Trophoblast cell (in vitro differentiated cells and primary cell): ENCODE measurements around the gene USP4.

Experiments used
- DNase-seq, 2 donors: peaks; one replicate each; pipeline ENCODE4 v3.0.0-alpha.2; 2016
- H2AFZ ChIP-seq: 2 replicates; pipeline ENCODE4 v1.6.1; 2013; ENCODE audit warnings: low read length, moderate library complexity, mild to moderate bottlenecking; ENCODE audit not compliant: insufficient read depth, poor library complexity
- H2AK5ac ChIP-seq: 2 replicates; pipeline ENCODE4 v1.6.1; 2013; ENCODE audit warnings: mild to moderate bottlenecking, low read length
- H2BK120ac ChIP-seq: 2 replicates; pipeline ENCODE4 v1.6.1; 2013; ENCODE audit warnings: low read length, mild to moderate bottlenecking, moderate library complexity; ENCODE audit not compliant: insufficient read depth, poor library complexity
- H2BK12ac ChIP-seq: 2 replicates; pipeline ENCODE4 v1.6.1; 2013; ENCODE audit warnings: mild to moderate bottlenecking, low read length, moderate library complexity
- H2BK5ac ChIP-seq: 2 replicates; pipeline ENCODE4 v1.6.1; 2013; ENCODE audit warnings: low read length, low read depth, moderate library complexity, mild to moderate bottlenecking; ENCODE audit not compliant: poor library complexity
- H3K14ac ChIP-seq: 2 replicates; pipeline ENCODE4 v1.6.1; 2013; ENCODE audit warnings: mild to moderate bottlenecking, low read length
- H3K18ac ChIP-seq: 2 replicates; pipeline ENCODE4 v1.6.1; 2013; ENCODE audit warnings: mild to moderate bottlenecking, low read length
- H3K23ac ChIP-seq: 2 replicates; pipeline ENCODE4 v1.6.1; 2013; ENCODE audit warnings: low read length
- H3K27ac ChIP-seq: 2 replicates; pipeline ENCODE4 v1.5.1; 2013; ENCODE audit warnings: low read depth, mild to moderate bottlenecking, inconsistent platforms, low read length, moderate library complexity
- H3K27me3 ChIP-seq: 2 replicates; pipeline ENCODE4 v1.6.1; 2013; ENCODE audit warnings: inconsistent platforms, mild to moderate bottlenecking, low read length, moderate library complexity; ENCODE audit not compliant: insufficient read depth
- H3K36me3 ChIP-seq, 2 experiments: 1 replicate in 1 of 2; 2 replicates in 1 of 2; pipeline ENCODE4 v1.6.1; 2013; ENCODE audit warnings: low read length in 2 of 2, mild to moderate bottlenecking in 2 of 2, moderate library complexity in 1 of 2; ENCODE audit not compliant: insufficient read depth in 2 of 2, control insufficient read depth in 1 of 2
- H3K4ac ChIP-seq: 2 replicates; pipeline ENCODE4 v1.6.1; 2013; ENCODE audit warnings: low read depth, mild to moderate bottlenecking, low read length, moderate library complexity
- H3K4me1 ChIP-seq, 2 experiments: 1 replicate in 1 of 2; 2 replicates in 1 of 2; pipeline ENCODE4 v1.6.1; 2013; ENCODE audit warnings: low read length in 2 of 2, mild to moderate bottlenecking in 2 of 2, moderate library complexity in 1 of 2; ENCODE audit not compliant: insufficient read depth in 2 of 2, control insufficient read depth in 1 of 2
- H3K4me2 ChIP-seq: 2 replicates; pipeline ENCODE4 v1.6.1; 2013; ENCODE audit warnings: inconsistent platforms, mild to moderate bottlenecking, low read length, moderate library complexity
- H3K4me3 ChIP-seq: 2 replicates; pipeline ENCODE4 v1.5.1; 2013; ENCODE audit warnings: mild to moderate bottlenecking, low read depth, low read length, inconsistent platforms
- H3K79me1 ChIP-seq: one replicate; pipeline ENCODE4 v1.6.1; 2013; ENCODE audit warnings: low read length
- H3K79me2 ChIP-seq: 2 replicates; pipeline ENCODE4 v1.6.1; 2013; ENCODE audit warnings: low read length, mild to moderate bottlenecking; ENCODE audit not compliant: control insufficient read depth, insufficient read depth, poor library complexity
- H3K9ac ChIP-seq: 2 replicates; pipeline ENCODE4 v1.6.1; 2013; ENCODE audit warnings: mild to moderate bottlenecking, low read length
- H3K9me3 ChIP-seq: 2 replicates; pipeline ENCODE4 v1.6.1; 2013; ENCODE audit warnings: low read depth, mild to moderate bottlenecking, control low read depth, inconsistent platforms, low read length; ENCODE audit not compliant: insufficient read depth
- H4K12ac ChIP-seq: 2 replicates; pipeline ENCODE4 v1.6.1; 2013; ENCODE audit warnings: low read depth, mild to moderate bottlenecking, low read length, moderate library complexity
- H4K8ac ChIP-seq: 2 replicates; pipeline ENCODE4 v1.6.1; 2013; ENCODE audit warnings: low read depth, mild to moderate bottlenecking, low read length, moderate library complexity
- H4K91ac ChIP-seq: one replicate; pipeline ENCODE4 v1.6.1; 2013; ENCODE audit warnings: low read depth, mild to moderate bottlenecking, low read length, moderate library complexity
- WGBS: extraction: QIAGEN DNeasy Blood & Tissue Kit; methylation state at CpG from one replicate; pipeline ENCODE4 v1.1.7; 2013; ENCODE audit warnings: missing lambda C conversion rate; ENCODE audit not compliant: insufficient read length, insufficient coverage; ENCODE audit errors: extremely low coverage; 5-methylcytosine and 5-hydroxymethylcytosine counted together

USP4 gene

DNA sequence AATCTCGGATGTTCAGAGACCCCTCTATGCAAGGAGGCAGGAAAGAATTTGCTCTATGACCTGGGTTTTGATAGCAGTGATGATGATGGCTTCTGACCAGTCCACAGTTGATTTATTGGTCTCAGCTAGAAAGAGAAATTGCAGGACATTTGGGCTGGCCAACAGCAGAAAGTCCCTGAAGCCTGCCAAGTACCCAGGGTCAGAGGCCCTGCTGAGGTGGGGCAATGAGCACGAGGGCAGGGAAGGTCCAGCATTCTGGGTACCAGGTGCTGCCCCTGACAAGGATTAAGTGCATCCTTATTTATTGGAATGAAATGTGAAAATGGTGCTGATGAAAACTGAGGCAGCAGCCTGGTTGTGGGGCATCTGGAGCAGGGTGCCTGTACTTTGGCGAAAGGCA is 82.7 kb downstream of the USP4 start:
- DNase-seq, result no peak
- Histone ChIP-seq H3K9ac (no peak overlapping the region), H3K79me2 (peaks cover 1% of the 10 kb centered on the region), H3K79me1 (peaks cover 4% of the 10 kb centered on the region), H3K23ac (no peak overlapping the region), H2BK5ac (no peak overlapping the region), H4K8ac (no peak overlapping the region), H2AK5ac (no peak overlapping the region), H3K4ac (no peak overlapping the region), H3K9me3 (no peaks in the 10 kb centered on the region), H4K12ac (no peak overlapping the region), H2BK12ac (no peak overlapping the region), H3K4me1 (peaks cover 9 to 11% of the 10 kb centered on the region in 2 experiments), H3K18ac (no peak overlapping the region), H4K91ac (no peak overlapping the region), H3K27ac (no peak overlapping the region), H3K4me2 (no peak overlapping the region), H3K4me3 (no peak overlapping the region), H2BK120ac (no peak overlapping the region), H3K27me3 (no peaks in the 10 kb centered on the region), H3K14ac (no peak overlapping the region), H2AFZ (no peak overlapping the region), H3K36me3 (no peaks in the 10 kb centered on the region)
- no CpG with 5 or more reads among the region's 3 CpGs for WGBS

DNA sequence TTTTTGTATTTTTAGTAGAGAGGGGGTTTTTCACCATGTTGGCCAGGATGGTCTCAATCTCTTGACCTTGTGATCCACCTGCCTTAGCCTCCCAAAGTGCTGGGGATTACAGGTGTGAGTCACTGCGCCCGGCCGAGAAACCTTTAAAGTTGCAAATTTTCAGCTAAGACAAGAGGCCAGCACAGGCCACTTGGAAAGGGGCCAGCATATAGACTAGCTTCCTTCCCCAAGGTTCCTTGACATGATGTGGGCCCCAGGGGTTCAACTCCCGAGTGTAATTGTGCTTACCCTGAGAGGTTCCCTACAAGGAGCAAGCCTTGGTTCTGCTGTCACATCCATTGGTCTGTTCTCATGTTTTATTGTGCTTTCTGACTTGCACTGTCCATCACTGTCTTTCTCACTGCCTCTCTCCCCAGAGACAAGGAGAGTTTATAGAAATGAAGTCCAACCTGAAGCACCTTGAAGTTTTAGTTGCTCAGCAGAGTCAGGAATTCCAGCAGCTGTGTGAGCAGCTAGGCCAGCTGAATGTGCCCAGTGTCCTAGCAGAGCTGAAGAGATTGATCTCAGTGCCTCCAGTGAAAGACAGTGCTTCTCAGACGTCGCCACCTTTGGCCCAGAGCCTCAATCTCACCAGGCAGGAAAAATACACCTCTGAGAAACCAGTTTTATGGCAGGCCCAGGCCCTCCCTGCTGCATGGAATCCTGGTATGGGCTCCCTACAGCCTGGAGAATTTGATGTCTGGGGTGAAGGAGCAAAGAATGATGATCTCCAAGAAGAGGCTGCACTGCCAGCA is 83.9 kb downstream of the USP4 start:
- no peak overlapping the region for H3K18ac ChIP-seq
- H2BK12ac ChIP-seq, result peak overlapping the region; percentile 1
- H2AK5ac ChIP-seq, result no peak overlapping the region
- peak overlapping the region; percentile 25 for H2BK120ac ChIP-seq
- no peaks in the 10 kb centered on the region for H3K9me3 ChIP-seq
- H3K4ac ChIP-seq, result no peak overlapping the region
- peak overlapping the region; percentile 55 for H4K91ac ChIP-seq
- H3K9ac ChIP-seq, result no peak overlapping the region
- no peak overlapping the region for H3K4me3 ChIP-seq
- no peak overlapping the region for H2AFZ ChIP-seq
- H3K36me3 ChIP-seq, result no peaks in the 10 kb centered on the region
- H4K12ac ChIP-seq, result no peak overlapping the region
- peak overlapping the region; percentile 50 for H3K27ac ChIP-seq
- H3K79me2 ChIP-seq, result peaks cover 1% of the 10 kb centered on the region
- no peak overlapping the region for H3K4me2 ChIP-seq
- H2BK5ac ChIP-seq, result peak overlapping the region; percentile 47
- H3K14ac ChIP-seq, result peak overlapping the region; percentile 50
- peak overlapping the region; percentile 37 for H4K8ac ChIP-seq
- H3K79me1 ChIP-seq, result peaks cover 4% of the 10 kb centered on the region
- H3K4me1 ChIP-seq, result peaks cover 9 to 11% of the 10 kb centered on the region in 2 experiments
- no peaks in the 10 kb centered on the region for H3K27me3 ChIP-seq
- no peak overlapping the region for H3K23ac ChIP-seq
- DNase-seq, result peak in 1 of 2 donors; percentile 14
- no CpG with 5 or more reads among the region's 6 CpGs for WGBS

DNA sequence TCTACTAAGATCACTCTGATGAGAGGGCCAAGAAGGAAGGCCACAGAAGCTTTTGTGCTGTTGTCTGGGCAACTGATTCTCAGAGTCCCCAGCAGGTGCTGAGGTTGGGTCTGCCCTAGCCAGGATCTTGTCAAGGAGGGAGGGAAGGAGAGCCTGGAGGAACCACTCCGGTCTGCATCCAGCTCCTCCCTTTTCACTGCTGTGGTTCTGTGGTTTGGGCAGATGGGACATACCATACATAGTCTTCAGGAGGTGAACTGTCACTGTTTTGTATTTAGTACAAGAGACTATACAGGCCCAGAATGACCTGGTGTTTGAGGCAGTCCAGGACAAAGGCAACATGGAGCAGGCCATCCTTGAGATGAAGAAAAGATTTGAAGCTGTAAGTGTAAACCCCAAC is 84.7 kb downstream of the USP4 start:
- H3K9ac ChIP-seq, result no peak overlapping the region
- H4K91ac ChIP-seq, result no peak overlapping the region
- no peak overlapping the region for H2AK5ac ChIP-seq
- H3K4me1 ChIP-seq, result peaks cover 9 to 11% of the 10 kb centered on the region in 2 experiments
- H3K23ac ChIP-seq, result no peak overlapping the region
- H3K14ac ChIP-seq, result no peak overlapping the region
- H2BK5ac ChIP-seq, result no peak overlapping the region
- WGBS, result no CpG with 5 or more reads among the region's 1 CpG
- H3K27ac ChIP-seq, result no peak overlapping the region
- H3K4me2 ChIP-seq, result no peak overlapping the region
- no peak overlapping the region for H2BK120ac ChIP-seq
- no peaks in the 10 kb centered on the region for H3K9me3 ChIP-seq
- H3K79me2 ChIP-seq, result no peaks in the 10 kb centered on the region
- no peak overlapping the region for H3K4ac ChIP-seq
- no peaks in the 10 kb centered on the region for H3K27me3 ChIP-seq
- H3K18ac ChIP-seq, result no peak overlapping the region
- no peak overlapping the region for H4K12ac ChIP-seq
- H3K79me1 ChIP-seq, result peaks cover 4% of the 10 kb centered on the region
- DNase-seq, result peak in 1 of 2 donors; percentile 28
- no peak overlapping the region for H2AFZ ChIP-seq
- no peak overlapping the region for H4K8ac ChIP-seq
- H2BK12ac ChIP-seq, result no peak overlapping the region
- no peak overlapping the region for H3K4me3 ChIP-seq
- H3K36me3 ChIP-seq, result no peaks in the 10 kb centered on the region

DNA sequence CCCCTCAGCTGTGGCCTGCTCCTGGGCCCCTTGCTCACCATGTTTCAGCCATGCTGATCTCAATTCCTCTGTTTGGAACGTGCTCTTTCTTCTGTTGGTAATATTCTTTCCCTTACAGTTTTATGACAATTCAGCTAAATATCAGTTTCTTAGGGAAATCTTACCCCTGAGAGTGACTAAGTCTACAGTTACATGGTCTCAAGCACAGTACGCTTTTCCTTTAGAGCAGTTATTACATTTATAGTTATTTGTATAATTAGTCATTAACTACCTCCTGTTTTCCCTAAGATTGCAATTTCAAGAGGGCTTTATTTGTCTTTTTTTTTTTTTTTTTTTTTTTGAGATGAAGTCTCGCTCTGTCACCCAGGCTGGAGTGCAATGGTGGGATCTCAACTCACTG is 86.3 kb downstream of the USP4 start:
- no peak overlapping the region for H3K14ac ChIP-seq
- no peak overlapping the region for H2AK5ac ChIP-seq
- H3K27ac ChIP-seq, result no peak overlapping the region
- H3K4me3 ChIP-seq, result no peak overlapping the region
- peaks cover 4% of the 10 kb centered on the region for H3K79me1 ChIP-seq
- no peak overlapping the region for H3K9ac ChIP-seq
- no peak overlapping the region for H3K4me2 ChIP-seq
- no peaks in the 10 kb centered on the region for H3K36me3 ChIP-seq
- H3K9me3 ChIP-seq, result no peaks in the 10 kb centered on the region
- no peak overlapping the region for H4K8ac ChIP-seq
- DNase-seq, result no peak
- H2BK5ac ChIP-seq, result no peak overlapping the region
- H3K4ac ChIP-seq, result no peak overlapping the region
- H4K12ac ChIP-seq, result no peak overlapping the region
- no peak overlapping the region for H2AFZ ChIP-seq
- H4K91ac ChIP-seq, result no peak overlapping the region
- no CpG with 5 or more reads among the region's 3 CpGs for WGBS
- no peaks in the 10 kb centered on the region for H3K27me3 ChIP-seq
- no peak overlapping the region for H3K23ac ChIP-seq
- peak overlapping the region; percentile 17 for H2BK120ac ChIP-seq
- peaks cover 11 to 15% of the 10 kb centered on the region in 2 experiments for H3K4me1 ChIP-seq
- H3K79me2 ChIP-seq, result no peaks in the 10 kb centered on the region
- no peak overlapping the region for H3K18ac ChIP-seq
- H2BK12ac ChIP-seq, result no peak overlapping the region
